Activated CD4-positive, alpha-beta T cell treated with anti-CD3 and anti-CD28 coated beads for 36 hours (primary cell): ENCODE results near the gene RPS10. TPM values are rescaled to one million over a fixed set of nuclear protein-coding genes. Genes with fewer than 3 reads are reported as not detected.
"Not testable (repeated sequence)": the region's sequence is repeated elsewhere in the genome, so short reads cannot be mapped to it uniquely, and the experiment has no call there.

ENCODE experiments used
- ATAC-seq: fragments of 200-7000 bp; cut with Tn5 transposase; one replicate; pipeline ENCODE4 v1.10.0; 2021; ENCODE audit warnings: mild to moderate bottlenecking, moderate library complexity
- CTCF ChIA-PET: fragments of 350-600 bp; sonication (Branson Sonifier 250); formaldehyde crosslinking; loops from one replicate; lab custom pipeline; 2021; ENCODE audit warnings: antibody characterized with exemption; lab: Charles Lee
- POLR2A ChIA-PET: fragments of 350-600 bp; sonication (Branson Sonifier 250); formaldehyde crosslinking; loops from one replicate; lab custom pipeline; 2021; ENCODE audit warnings: antibody characterized with exemption, inconsistent platforms; lab: Charles Lee
- DNase-seq: peaks from one replicate; pipeline ENCODE4 v3.0.0-alpha.2; 2020
- H3K27ac Mint-ChIP-seq: one replicate; pipeline ENCODE4 v1.8.0; 2021; ENCODE audit warnings: mixed read lengths
- H3K27me3 Mint-ChIP-seq: one replicate; pipeline ENCODE4 v1.8.0; 2021; ENCODE audit warnings: mixed read lengths
- H3K36me3 Mint-ChIP-seq: one replicate; pipeline ENCODE4 v1.8.0; 2021; ENCODE audit warnings: low read depth, mixed read lengths
- H3K4me1 Mint-ChIP-seq: one replicate; pipeline ENCODE4 v1.8.0; 2021; ENCODE audit warnings: mixed read lengths
- H3K4me3 Mint-ChIP-seq: one replicate; pipeline ENCODE4 v1.8.0; 2021; ENCODE audit warnings: mild to moderate bottlenecking, moderate library complexity, mixed read lengths
- H3K9me3 Mint-ChIP-seq: one replicate; pipeline ENCODE4 v1.8.0; 2021; ENCODE audit warnings: low read depth, mixed read lengths
- intact Hi-C, 2 experiments: fragments of 100-400 bp; cut with DNase I in 1 of 2; cut with micrococcal nuclease in 1 of 2; formaldehyde crosslinking; loops; one replicate each; pipeline versions ENCODE4 v1.14.2 to v1.15.1; 2022 to 2024; cut with DNase I, micrococcal nuclease
- total RNA-seq, 2 experiments: library from RNA; stranded (reverse); gene quantifications; one replicate each; pipeline ENCODE4 v1.2.3, GENCODE V29; 2021

RPS10 gene
- total RNA-seq, 2 experiments from 2014 or later = 2,447 to 2,541 TPM

- ChIA-PET CTCF (interaction anchor here (0.7 to 0.8 kb wide), 3 partner anchors 85 to 762 kb away, joined by 3 read pairs; no protein-coding TSS in a partner anchor), POLR2A (no interaction called here)
- Mint-ChIP-seq H3K36me3 (peaks cover 3% of the 10 kb centered on the region), H3K4me1 (peaks cover 24% of the 10 kb centered on the region), H3K4me3 (no peak overlapping the region), H3K27me3 (no peaks in the 10 kb centered on the region), H3K9me3 (no peaks in the 10 kb centered on the region), H3K27ac (no peak overlapping the region)
- DNase-seq (no peak), ATAC-seq (no peak)
- intact Hi-C loops = no loop called here
Measured at GRCh38 chr6:34383656-34384320, 42.1 kb downstream of the RPS10 start.

DNA sequence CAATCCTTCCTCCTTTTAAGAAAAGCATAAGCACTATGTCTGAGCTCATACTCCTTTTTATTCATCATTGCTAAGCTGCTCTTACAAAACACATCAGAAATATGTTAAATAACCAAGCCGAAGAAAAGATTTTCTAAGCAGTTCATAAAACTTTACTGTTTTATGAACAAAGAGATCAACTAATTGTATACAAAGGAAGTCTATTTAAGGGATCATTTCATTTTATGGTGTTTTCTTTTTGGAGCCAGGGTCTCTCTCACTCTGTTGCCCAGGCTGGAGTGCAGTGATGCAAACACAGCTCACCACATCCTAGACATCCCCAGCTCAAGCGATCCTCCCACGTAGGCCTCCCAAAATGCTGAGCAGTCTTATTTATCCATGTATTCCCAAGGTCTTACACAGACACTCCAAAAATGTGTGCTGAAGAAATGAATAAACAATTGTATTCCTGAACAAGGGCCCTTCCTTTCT is 42.7 kb downstream of the RPS10 start:
- Mint-ChIP-seq H3K4me3 (no peak overlapping the region), H3K27me3 (no peaks in the 10 kb centered on the region), H3K36me3 (peaks cover 3% of the 10 kb centered on the region), H3K4me1 (peaks cover 28% of the 10 kb centered on the region), H3K27ac (no peak overlapping the region), H3K9me3 (no peaks in the 10 kb centered on the region)
- DNase-seq = no peak
- POLR2A ChIA-PET = no interaction called here
- ATAC-seq = no peak
- intact Hi-C loops = no loop called here
- CTCF ChIA-PET = interaction anchor here (0.7 to 0.8 kb wide), 2 partner anchors 84 to 763 kb away, joined by 3 read pairs; no protein-coding TSS in a partner anchor

- Mint-ChIP-seq H3K27me3 (no peaks in the 10 kb centered on the region), H3K4me1 (peaks cover 19% of the 10 kb centered on the region), H3K9me3 (no peaks in the 10 kb centered on the region), H3K4me3 (no peak overlapping the region), H3K36me3 (peaks cover 3% of the 10 kb centered on the region), H3K27ac (no peak overlapping the region)
- DNase-seq = no peak
- POLR2A ChIA-PET = no interaction called here
- no peak for ATAC-seq
- intact Hi-C loops = no loop called here
- CTCF ChIA-PET = interaction anchor here (0.6 to 1.6 kb wide), 2 partner anchors 36 to 326 kb away, joined by 3 to 4 read pairs; no protein-coding TSS in a partner anchor
Measured at GRCh38 chr6:34381081-34381480, 44.8 kb downstream of the RPS10 start.

- intact Hi-C loops = no loop called here
- peaks cover 3% of the 10 kb centered on the region for H3K36me3 Mint-ChIP-seq
- DNase-seq (no peak), ATAC-seq (no peak)
- ChIA-PET POLR2A (no interaction called here), CTCF (no interaction called here)
- no peak overlapping the region for H3K27ac Mint-ChIP-seq
- no peaks in the 10 kb centered on the region for H3K9me3 Mint-ChIP-seq
- H3K27me3 Mint-ChIP-seq = no peaks in the 10 kb centered on the region
- H3K4me1 Mint-ChIP-seq = peaks cover 15% of the 10 kb centered on the region
- no peak overlapping the region for H3K4me3 Mint-ChIP-seq
Measured at GRCh38 chr6:34378470-34378869, 47.4 kb downstream of the RPS10 start.

- Mint-ChIP-seq H3K4me1 (peaks cover 13% of the 10 kb centered on the region), H3K27ac (no peak overlapping the region), H3K27me3 (no peaks in the 10 kb centered on the region), H3K4me3 (no peak overlapping the region), H3K36me3 (peaks cover 3% of the 10 kb centered on the region), H3K9me3 (no peaks in the 10 kb centered on the region)
- no peak for DNase-seq
- CTCF ChIA-PET = no interaction called here
- no peak for ATAC-seq
- POLR2A ChIA-PET = no interaction called here
- intact Hi-C loops = no loop called here
Measured at GRCh38 chr6:34377984-34378383, 47.9 kb downstream of the RPS10 start.

GRCh38 chr6:34377571-34377970 is 48.3 kb downstream of the RPS10 start:
- H3K27me3 Mint-ChIP-seq, POLR2A ChIA-PET, H3K9me3 Mint-ChIP-seq, H3K27ac Mint-ChIP-seq, DNase-seq, ATAC-seq, intact Hi-C loops, H3K4me3 Mint-ChIP-seq, CTCF ChIA-PET, H3K36me3 Mint-ChIP-seq: not testable (repeated sequence)
- peaks cover 13% of the 10 kb centered on the region for H3K4me1 Mint-ChIP-seq

GRCh38 chr6:34375833-34376232 is 50.0 kb downstream of the RPS10 start:
- CTCF ChIA-PET = interaction anchor here (0.7 kb wide), 1 partner anchor 827 kb away, joined by 4 read pairs; no protein-coding TSS in a partner anchor
- peaks cover 6% of the 10 kb centered on the region for H3K4me1 Mint-ChIP-seq
- H3K4me3 Mint-ChIP-seq = no peak overlapping the region
- no peaks in the 10 kb centered on the region for H3K27me3 Mint-ChIP-seq
- H3K9me3 Mint-ChIP-seq = no peaks in the 10 kb centered on the region
- POLR2A ChIA-PET = interaction anchor here (0.6 kb wide), 2 partner anchors 14 to 60 kb away, joined by 3 to 4 read pairs; no protein-coding TSS in a partner anchor
- peaks cover 9% of the 10 kb centered on the region for H3K36me3 Mint-ChIP-seq
- no peak overlapping the region for H3K27ac Mint-ChIP-seq
- intact Hi-C loops = no loop called here
- DNase-seq (no peak), ATAC-seq (no peak)

- intact Hi-C loops = no loop called here
- CTCF ChIA-PET = no interaction called here
Measured at GRCh38 chr6:34374508-34374907, 51.4 kb downstream of the RPS10 start.

DNA sequence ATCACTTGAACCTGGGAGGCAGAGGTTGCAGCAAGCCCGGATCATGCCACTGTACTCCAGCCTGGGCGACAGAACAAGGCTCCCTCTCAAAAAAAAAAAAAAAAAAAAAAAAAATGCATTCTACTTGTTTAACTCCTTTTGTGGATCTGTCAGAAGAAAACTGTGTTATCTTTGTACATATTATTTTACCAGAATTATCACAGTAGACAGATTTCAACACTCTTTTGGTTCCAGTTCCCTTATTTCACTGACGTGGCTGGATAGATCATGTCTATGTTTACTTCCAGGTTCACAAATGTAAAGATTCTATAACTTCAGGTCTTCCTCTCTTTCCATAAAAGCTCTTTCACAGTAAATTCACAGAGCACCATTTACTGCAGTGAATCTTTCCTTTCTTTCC is 51.8 kb downstream of the RPS10 start:
- intact Hi-C loops = no loop called here
- no peak for DNase-seq
- POLR2A ChIA-PET = no interaction called here
- Mint-ChIP-seq H3K9me3 (no peaks in the 10 kb centered on the region), H3K4me3 (no peak overlapping the region), H3K4me1 (peaks cover 13% of the 10 kb centered on the region), H3K27me3 (no peaks in the 10 kb centered on the region), H3K27ac (no peak overlapping the region), H3K36me3 (peaks cover 6% of the 10 kb centered on the region)
- CTCF ChIA-PET = no interaction called here
- no peak for ATAC-seq

More at GRCh38 chr6:34374508-34374907, 51.4 kb downstream of the RPS10 start:
- POLR2A ChIA-PET = no interaction called here
- DNase-seq (no peak), ATAC-seq (no peak)
- Mint-ChIP-seq H3K9me3 (no peaks in the 10 kb centered on the region), H3K27me3 (no peaks in the 10 kb centered on the region), H3K27ac (no peak overlapping the region), H3K36me3 (peaks cover 6% of the 10 kb centered on the region), H3K4me3 (no peak overlapping the region), H3K4me1 (peaks cover 13% of the 10 kb centered on the region)

GRCh38 chr6:34373511-34373910 is 52.4 kb downstream of the RPS10 start:
- CTCF ChIA-PET = interaction anchor here (0.6 kb wide), 1 partner anchor 11 kb away, joined by 3 read pairs; no protein-coding TSS in a partner anchor

GRCh38 chr6:34371865-34372264 is 54.0 kb downstream of the RPS10 start:
- CTCF ChIA-PET, H3K4me3 Mint-ChIP-seq, H3K27ac Mint-ChIP-seq, DNase-seq, H3K36me3 Mint-ChIP-seq, ATAC-seq, H3K4me1 Mint-ChIP-seq, intact Hi-C loops, POLR2A ChIA-PET, H3K9me3 Mint-ChIP-seq, H3K27me3 Mint-ChIP-seq: not testable (repeated sequence)

More at GRCh38 chr6:34373511-34373910, 52.4 kb downstream of the RPS10 start:
- intact Hi-C loops = no loop called here
- ATAC-seq (no peak), DNase-seq (no peak)
- POLR2A ChIA-PET = no interaction called here
- H3K9me3 Mint-ChIP-seq = no peaks in the 10 kb centered on the region
- no peak overlapping the region for H3K27ac Mint-ChIP-seq
- H3K4me1 Mint-ChIP-seq = peaks cover 11% of the 10 kb centered on the region
- H3K27me3 Mint-ChIP-seq = no peaks in the 10 kb centered on the region
- no peak overlapping the region for H3K4me3 Mint-ChIP-seq
- peaks cover 6% of the 10 kb centered on the region for H3K36me3 Mint-ChIP-seq

DNA sequence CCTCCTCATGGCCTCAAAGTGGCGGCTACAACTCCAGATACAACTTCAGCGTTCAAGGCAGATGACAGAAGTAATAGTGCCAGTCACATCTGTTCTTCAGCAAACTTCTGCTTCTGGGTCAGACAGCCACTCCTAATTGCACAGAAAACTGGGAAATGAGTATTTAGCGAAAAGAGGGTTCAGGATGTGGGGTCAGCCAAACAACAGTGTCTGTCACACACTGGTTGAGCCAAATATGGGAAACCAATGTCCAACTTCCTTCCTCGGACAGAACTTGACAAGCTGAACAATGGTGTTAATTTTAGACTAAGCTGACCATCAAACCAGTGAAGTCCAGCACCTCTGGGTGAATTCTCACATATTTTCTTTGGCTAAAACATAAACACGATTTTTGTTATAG is 55.5 kb downstream of the RPS10 start:
- intact Hi-C loops = no loop called here
- Mint-ChIP-seq H3K27me3 (no peaks in the 10 kb centered on the region), H3K9me3 (no peaks in the 10 kb centered on the region), H3K36me3 (peaks cover 7% of the 10 kb centered on the region), H3K4me1 (peaks cover 11% of the 10 kb centered on the region), H3K4me3 (no peak overlapping the region), H3K27ac (no peak overlapping the region)
- ChIA-PET POLR2A (no interaction called here), CTCF (no interaction called here)
- ATAC-seq = no peak
- DNase-seq = no peak
